DMS 273 treated with DMSO at 0.1 percent for 48 hours (cell line): ENCODE measurements around the gene IFT20.

Experiments
- DNase-seq: peaks from one replicate; lab custom pipeline; 2025; lab: John Stamatoyannopoulos, UW

Gene IFT20

GRCh38 chr17:28334666-28335200, 539 bp downstream of the IFT20 start:
- no peak for DNase-seq

GRCh38 chr17:28334171-28334570, 1.1 kb downstream of the IFT20 start:
- DNase-seq, result no peak

- no peak for DNase-seq
Measured at GRCh38 chr17:28333083-28333746, 2.1 kb downstream of the IFT20 start.

DNA sequence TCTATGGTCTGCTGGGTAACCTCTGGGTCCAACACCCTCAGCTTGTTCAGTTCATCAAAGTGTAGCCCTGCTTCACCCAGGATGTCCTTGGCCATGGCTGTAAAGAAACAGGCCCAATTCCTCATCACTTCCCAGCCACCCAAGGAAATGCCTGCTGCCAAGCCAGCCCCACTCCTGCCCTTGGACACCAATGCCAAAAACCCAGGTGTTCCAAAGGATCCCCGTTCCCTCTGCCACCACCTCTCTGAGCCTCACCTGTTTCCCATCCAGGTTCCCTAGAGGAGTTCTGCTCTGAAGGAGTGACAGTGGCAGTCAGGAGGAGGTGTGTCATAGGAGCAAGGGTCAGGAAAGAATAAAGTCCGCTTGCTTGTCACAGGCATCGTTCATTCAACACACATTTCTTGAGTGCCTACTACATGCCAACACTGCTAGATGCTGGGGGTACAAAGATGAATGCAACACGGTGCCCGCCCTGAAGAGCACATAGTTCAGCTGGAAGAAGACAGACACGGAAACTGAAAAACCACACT, 3.3 kb downstream of the IFT20 start:
- DNase-seq, result no peak

GRCh38 chr17:28330671-28331070, 4.6 kb downstream of the IFT20 start:
- DNase-seq, result no peak

GRCh38 chr17:28328325-28328724, 6.9 kb downstream of the IFT20 start:
- no peak for DNase-seq

GRCh38 chr17:28327709-28328108, 7.6 kb downstream of the IFT20 start:
- DNase-seq, result no peak

- no peak for DNase-seq
Measured at GRCh38 chr17:28327031-28327607, 8.2 kb downstream of the IFT20 start.

DNA sequence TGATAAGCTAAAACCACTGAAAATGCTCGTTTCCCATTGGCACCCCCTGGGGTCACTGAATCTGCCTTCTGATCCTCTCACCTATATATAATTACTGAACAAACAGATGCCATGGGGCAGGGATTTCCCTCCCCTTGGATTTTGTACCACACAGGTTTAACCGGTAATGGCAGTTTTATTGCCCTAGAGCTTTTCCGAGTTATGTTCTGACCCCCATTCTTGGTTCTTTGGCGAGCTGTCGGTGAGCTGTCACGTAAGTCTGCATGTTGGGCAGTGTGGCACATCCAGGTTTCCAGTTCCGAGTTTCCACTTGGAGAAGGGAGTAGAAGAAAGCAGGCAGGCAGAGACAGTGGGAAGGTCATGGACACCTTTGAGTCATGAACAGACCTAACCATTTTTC, 9.2 kb downstream of the IFT20 start:
- no peak for DNase-seq

DNA sequence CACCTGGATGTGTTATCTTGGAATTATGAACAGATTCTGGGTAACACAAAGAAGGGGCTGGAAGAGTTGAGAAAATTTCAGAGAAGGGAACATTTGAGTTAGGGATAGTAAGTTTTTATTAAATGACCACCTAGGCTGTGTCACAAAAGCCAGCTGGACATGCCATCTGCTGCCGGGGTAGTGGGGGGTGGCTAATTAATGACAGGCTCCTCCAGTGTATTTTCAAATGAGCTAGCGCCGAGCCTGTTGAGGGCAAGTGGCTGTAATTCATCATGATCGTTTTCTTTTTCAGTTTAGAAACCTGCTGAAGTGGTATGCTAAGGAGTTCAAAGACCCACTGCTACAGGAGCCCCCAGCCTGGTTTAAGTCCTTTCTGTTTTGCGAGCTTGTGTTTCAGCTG, 10.1 kb downstream of the IFT20 start:
- no peak for DNase-seq

- no peak for DNase-seq
Measured at GRCh38 chr17:28324781-28325180, 10.5 kb downstream of the IFT20 start.

- DNase-seq, result no peak
Measured at GRCh38 chr17:28324267-28324745, 11.0 kb downstream of the IFT20 start.

- no peak for DNase-seq
Measured at GRCh38 chr17:28320215-28321061, 14.8 kb downstream of the IFT20 start.

DNA sequence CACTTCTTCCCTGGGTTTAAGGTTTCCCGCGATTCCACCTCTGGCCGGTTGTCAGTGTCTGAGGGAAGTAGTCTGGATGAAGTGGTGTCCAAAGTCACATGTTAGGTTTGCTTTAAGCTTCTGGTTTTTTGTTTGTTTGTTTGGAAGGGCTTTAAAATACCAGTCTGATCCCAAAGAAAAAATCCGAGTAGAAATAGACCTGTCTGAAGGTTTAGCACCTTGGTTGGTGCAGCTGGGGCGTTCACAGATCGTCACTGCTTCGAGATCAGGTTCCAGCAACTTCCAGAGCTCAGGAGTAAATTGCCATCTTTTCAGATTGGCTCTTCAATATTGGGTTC, 15.7 kb downstream of the IFT20 start:
- DNase-seq, result no peak

DNA sequence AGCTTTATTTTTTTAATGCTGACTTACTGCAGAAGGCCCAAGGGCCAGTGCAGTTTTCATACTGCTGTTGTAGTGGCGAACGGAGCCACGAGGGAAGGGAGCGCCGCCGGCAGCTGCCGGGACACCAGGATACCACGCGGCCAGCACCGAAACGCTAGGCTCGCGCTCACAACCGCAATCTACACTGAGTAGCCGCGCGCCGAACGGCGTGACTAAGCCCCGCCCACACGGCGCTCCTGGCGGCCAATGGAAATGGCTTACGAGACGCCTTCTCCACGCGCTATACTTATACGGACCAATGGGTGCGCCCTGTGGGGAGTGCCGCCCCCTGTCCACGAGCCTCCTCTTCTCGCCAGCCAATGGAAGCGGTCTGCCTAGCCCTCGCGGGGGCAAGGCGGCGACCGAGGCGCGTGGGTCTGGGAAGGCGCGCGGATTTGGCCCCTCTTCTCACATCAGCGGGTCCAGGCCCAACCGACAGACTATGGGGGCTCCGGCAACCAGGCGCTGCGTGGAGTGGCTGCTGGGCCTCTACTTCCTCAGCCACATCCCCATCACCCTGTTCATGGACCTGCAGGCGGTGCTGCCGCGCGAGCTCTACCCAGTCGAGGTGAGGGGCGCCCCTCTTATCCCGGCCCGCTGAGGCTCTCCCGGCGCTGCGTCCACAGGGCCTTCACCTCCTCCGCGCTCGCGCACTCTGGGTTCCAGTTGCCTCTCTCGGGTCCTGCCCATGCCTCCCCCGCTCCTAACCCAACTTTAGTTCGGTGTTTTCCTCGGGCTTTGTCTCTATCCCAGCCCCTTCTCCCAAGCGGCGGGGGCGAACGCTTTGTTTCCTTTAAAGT, 16.3 kb downstream of the IFT20 start, which contains the start of gene TMEM97:
TSS of gene TMEM97 (plus strand) at position 442 of the 839 bp plus-strand sequence. CDS start at position 482, 40 bp downstream.
- peak; percentile 93 for DNase-seq

DNA sequence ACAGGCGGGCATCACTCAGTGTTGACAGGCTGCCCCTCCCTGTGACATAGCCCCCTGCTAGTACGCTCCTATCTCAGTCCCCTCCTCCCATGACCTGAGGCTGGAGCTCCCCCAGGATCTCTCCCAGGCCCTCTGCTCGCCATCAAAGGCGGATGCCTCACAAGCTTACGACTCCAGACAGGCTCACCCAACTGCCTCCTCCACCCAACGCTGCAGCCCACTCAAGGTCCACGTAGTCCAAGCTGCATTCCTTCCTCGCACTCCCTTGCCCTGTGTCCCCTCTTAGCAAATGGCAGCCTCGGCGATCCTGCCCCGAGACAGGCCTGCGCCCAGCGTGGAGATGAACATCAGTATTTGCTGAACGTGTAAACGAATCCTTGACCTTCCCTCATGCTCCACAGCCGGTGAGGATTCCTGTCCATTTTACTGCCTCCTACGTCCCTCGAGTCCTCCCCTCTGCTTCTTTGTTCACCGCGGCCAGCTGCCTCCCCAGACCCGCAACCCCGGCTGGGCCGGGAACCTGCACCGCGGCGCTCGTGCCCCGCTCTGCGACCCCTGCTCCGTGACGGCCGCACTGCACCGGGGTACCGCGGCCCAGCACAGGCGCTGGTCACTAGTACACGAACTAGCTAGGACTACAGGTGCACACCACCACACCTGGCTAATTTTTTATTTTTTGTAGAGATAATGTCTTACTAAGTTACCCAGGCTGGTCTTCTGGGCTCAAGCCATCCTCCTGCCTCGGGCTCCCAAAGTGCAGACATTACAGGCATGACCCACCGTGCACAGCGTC, 17.1 kb downstream of the IFT20 start:
- no peak for DNase-seq

- no peak for DNase-seq
Measured at GRCh38 chr17:28317099-28317965, 17.9 kb downstream of the IFT20 start.

- no peak for DNase-seq
Measured at GRCh38 chr17:28315846-28316705, 19.2 kb downstream of the IFT20 start.

- no peak for DNase-seq
Measured at GRCh38 chr17:28313841-28314240, 21.4 kb downstream of the IFT20 start.
